Activated CD8-positive, alpha-beta memory T cell treated with anti-CD3 and anti-CD28 coated beads for 48 hours (primary cell): ENCODE measurements around the gene TAGLN2.
"Not testable (repeated sequence)": the region's sequence is repeated elsewhere in the genome, so short reads cannot be mapped to it uniquely, and the experiment has no call there.

Experiments used
- DNase-seq, 3 experiments: peaks; one replicate each; pipeline ENCODE4 v3.0.0-alpha.2; 2020; ENCODE audit warnings: low read depth in 2 of 3, low spot score in 2 of 3

TAGLN2 gene

DNA sequence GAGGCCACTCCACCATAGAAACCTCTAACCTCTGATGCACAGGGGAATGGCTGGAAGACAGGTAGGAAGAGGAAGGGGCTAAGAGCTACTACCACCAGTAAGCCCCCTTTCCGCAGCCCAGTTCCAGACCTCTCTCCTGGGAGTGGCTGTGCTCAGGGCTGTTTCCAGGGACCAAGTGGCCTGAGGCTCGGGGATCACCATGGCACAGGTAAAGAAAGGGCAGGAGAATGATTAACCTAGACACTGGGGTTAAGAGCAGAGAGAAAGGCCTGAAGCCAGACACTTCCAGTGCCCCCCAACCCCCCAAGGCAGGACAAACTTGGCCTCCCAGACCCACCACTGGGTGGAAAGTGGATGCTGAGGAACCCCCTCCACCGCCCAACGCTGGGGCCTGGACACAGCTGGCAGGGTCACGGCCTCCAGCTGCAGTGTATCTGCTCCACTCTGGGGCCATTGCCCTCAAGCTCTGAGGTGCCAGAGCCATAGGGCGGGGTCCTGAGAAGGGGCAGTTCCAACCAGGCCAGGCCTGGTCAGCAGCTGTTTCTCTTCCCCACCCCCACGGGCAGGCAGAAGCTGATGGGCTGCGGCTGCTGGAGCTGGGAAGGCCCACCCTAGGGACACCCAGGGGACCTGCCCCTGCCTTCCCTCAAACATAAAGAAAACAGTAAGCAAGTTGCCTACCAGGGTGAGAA, 2.6 kb downstream of the TAGLN2 start:
- DNase-seq, result no peak

- peak in 1 of 3 experiments; percentile 17 for DNase-seq
These were observed 3.4 kb downstream of the TAGLN2 start for GRCh38 chr1:159921700-159922504.

- DNase-seq, result no peak
These were observed 4.1 kb downstream of the TAGLN2 start for GRCh38 chr1:159921251-159921650.

- DNase-seq, result no peak
These were observed 4.7 kb downstream of the TAGLN2 start for GRCh38 chr1:159920651-159921050.

DNA sequence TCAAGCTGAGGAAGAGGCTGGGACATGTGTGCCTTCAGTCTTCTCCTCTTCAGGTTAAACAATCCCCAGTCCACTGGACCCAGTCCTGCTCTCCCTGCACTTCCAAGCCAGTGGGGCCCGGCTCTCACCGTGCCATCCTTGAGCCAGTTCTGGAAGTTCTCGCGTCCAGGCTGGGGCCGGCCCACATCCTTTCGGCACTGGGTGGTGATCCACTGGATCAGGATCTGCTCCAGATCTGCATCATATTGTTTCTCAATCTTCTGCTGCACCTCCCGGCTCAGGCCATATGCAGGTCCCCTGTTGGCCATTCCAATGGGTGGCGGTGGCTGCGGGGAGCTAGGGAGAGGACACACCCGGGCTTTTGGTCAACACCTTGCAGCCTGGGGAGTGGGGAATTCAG, 5.1 kb downstream of the TAGLN2 start:
- DNase-seq, result no peak

GRCh38 chr1:159919236-159919865, 6.0 kb downstream of the TAGLN2 start:
- no peak for DNase-seq

- DNase-seq, result no peak
These were observed 6.7 kb downstream of the TAGLN2 start for GRCh38 chr1:159918352-159919200.

GRCh38 chr1:159917533-159918351, 7.6 kb downstream of the TAGLN2 start:
- DNase-seq, result no peak

DNA sequence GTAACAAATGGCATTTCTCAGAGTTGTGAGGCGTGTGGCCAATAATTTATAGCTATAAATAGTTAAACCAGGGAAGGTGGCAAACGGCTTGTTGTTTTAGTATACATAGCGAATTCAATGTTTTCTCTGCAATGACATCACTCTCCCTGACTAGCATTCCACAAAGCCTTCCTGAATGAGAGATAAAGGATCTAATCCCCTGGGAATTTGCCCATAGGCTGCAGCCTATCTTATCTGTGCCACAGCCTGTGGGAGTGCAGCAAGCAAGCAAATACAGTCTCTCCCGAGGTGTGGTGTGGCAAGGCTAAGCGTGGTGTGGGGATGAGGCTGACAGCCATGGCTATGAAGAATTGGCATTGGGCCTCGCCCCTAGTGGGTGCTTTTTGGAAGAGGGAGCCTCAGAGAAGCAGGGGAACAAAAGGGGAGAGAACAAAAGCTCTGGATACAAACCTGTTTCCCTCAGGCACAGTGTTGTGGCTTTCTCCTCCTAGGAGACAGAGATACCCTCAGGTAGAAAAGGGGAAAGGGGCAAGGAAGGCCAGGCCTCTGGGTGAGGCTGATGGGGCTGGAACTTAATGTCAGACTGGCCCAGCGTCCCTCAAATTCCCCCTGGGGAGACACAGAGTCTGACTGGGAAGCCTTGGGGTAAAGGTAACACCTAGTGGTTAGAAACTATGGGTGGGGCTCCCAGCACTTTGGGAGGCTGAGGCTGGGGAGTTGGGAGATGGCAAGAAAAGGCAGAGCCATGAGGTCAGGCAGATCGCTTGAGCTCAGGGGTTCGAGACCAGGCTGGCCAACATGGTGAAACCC, 8.9 kb downstream of the TAGLN2 start:
- no peak for DNase-seq

- no peak for DNase-seq
These were observed 9.6 kb downstream of the TAGLN2 start for GRCh38 chr1:159915571-159916241.

DNA sequence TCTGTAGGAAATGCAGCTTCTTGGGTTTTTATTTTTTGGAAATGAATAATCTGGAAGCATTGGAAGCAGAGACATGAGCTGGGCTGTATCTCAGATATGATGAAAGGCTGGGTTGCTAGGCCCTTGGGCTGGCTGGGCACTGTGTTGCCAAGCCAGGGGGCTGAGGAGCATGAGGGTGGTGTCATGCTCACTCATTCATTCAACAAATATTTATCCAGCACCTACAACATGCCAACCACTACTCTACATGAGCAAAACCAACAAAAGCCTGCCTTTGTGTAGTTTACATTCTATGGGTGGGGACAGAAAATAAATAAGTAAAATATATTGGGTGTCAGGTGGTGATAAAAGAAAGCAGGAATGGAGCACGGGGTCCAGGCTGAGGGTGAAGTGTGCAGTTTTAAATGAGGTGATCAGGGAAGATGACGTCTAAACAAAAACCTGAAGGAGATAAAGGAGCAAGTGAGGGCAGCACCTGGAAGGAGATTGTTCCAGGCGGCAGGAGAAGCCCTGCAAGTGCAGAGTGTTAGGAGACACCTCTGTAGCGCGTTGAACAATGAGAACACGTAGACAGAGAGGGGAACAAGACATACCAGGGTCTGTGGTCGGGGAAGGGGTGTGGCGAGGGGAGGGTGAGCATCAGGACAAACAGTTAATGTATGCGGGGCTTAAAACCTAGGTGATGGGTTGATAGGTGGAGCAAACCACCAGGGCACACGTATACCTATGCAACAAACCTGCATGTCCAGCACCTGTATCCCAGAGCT, 10.9 kb downstream of the TAGLN2 start:
- DNase-seq, result no peak

DNA sequence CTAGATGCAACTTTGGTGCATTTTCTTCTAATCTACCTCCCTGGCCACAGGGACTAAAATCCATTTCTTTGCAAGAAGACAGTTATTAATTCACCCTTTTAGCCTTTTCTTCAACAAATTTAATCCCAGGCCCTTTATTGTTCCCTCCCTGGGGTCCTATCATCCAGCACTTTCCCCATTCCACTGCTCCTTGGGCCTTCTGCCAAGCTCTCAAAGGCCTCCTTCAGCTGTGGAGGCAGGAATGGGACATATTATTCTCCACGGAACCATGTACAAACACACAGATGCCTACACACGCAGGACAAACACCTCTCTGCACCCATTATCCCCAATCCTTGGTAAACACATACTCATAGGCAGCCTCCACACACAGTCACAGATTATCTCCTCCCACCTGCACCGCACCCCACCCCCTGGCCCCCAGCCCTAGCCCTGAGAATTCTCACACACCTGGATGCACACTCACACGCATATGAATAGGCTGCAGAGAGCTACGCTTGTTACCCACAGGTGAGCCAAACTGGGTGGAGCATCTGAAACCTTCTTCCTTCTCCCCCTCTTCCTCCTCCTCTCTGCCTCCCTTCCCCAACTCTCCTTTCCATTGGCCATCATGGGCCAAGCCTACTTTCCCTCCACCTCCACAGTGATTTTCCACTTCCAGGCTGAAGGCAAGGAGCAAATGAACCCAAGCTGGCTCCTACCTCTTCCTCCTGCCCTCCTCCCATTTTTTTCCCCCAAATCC, 11.7 kb downstream of the TAGLN2 start:
- DNase-seq, result no peak

DNA sequence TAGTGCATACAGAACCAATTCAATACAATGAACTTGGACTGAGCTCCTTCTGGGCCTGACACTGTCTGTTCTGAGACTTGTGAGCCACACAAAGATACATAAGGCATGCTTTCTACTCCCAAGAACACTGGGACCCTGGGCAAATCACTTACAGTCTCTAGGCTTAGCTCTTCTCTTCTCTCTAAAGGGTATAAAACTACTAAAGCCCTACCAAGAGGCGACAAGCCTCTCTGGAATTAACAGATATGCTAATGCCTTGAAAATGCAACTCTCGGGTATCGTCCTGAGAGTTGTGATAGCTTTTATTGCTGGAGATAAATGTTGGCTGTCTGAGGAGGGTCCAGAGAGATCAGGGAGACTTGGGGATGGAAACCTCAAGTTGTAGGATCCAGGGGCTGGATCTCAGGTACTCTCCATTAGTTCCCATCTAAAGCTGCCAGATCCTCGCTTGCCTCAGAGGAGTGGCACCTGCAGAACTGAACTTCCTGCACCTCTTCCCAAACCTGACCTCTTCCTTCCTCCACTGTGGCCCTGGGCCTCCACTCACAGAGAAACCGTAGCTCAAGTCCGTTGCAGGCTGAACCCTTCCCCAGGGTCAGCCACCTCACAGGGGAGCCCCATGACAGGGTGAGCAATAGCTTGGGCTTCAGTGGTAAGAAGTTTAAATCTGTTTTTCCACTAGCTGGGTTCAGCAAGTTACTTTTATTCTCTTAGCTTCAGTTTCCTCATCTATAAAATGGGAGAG, 13.8 kb downstream of the TAGLN2 start:
- no peak for DNase-seq

DNA sequence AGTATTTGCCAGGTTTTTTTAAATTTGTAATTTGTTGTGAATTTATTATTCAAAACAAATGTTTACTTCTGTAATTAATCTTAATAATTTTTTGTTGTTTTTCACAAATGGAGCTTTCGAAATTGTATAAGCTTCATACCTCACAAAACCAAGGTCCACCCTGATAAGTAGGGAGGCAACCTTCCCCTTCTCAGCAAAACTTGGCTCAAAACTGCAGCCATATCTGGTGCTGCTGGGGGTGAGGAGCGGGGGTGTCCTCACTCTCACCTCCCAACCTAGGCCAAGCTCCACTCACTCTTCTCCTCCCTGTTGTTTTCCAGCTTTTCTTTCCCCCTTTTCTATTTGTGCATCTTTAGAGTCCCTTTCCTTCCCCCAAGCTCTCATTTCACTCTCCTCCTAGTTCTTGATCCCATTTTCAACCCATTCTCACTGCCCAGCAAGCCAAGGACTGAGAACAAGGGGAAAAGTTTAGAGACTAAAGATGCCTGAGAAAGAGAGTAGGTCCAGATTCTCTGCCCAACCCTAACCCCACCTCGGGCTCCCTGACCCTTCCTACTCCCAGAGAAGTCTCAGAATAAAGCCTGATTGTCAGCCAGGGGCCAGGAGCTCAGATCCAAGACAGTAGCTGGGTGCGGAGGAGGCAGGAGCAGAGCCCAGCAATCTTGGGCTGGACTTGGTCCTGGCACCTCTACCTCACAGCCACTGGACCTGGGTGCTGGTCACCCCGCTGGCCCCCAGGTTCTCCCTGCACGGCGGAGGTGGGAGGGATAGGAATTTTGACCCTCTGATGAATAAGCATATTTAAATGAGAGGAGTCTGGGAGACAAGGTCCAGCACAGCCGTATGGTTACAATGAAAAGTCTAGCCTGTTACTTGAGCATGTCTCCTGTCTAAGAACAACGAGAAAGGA, 17.0 kb downstream of the TAGLN2 start:
- DNase-seq, result no peak

DNA sequence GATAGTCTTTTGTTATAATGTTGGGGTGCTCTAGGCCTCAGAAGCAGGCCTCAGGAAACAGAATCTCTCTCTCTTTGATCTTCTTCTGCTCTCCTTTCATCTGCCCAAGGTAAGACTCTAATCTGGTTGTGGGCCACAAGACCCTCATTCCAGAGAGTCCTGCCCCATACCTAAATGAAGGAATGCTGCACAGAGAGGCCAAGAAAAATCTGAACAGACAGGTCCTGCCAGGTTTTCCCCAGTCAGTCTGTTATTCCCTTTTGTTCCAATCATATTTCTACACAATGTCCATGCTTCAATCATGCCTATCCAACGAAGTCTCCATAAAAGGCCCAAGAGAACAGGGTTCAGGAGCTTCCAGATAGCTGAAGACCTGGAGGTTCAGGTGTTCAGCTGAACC, 18.3 kb downstream of the TAGLN2 start:
- DNase-seq, result no peak

DNA sequence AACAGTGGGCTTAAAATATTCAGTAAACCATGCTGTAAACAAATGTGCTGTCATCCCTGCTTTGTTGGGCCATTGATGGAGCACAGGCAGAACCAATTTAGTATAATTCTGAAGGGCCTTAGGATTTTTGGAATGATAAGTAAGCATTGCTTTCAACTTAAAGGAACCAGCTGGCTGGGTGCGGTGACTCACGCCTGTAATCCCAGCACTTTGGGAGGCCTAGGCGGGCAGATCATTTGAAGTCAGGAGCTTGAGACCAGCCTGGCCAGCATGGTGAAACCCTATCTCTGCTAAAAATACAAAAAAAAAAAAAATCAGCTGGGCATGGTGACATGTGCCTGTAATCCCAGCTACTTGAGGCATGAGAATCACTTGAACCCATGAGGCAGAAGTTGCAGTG, 21.3 kb downstream of the TAGLN2 start:
- DNase-seq, result not testable (repeated sequence)
